ENCODE data around the gene MPRIP.

Gene MPRIP

GRCh38 chr17:17059301-17059890, 17.1 kb downstream of the MPRIP start:
- Mint-ChIP-seq H3K4me3 (no peak overlapping the region), H3K27me3 (ENCODE audit: low read depth) (no peaks in the 10 kb centered on the region), H3K36me3 (ENCODE audit: low read depth) (peaks cover 2% of the 10 kb centered on the region), H3K4me1 (ENCODE audit: low read depth) (peaks cover 12% of the 10 kb centered on the region), H3K9me3 (no peaks in the 10 kb centered on the region), H3K27ac (no peak overlapping the region)
- no peak for DNase-seq (ENCODE audit: low spot score)

- peaks cover 9% of the 10 kb centered on the region for H3K4me1 Mint-ChIP-seq (ENCODE audit: low read depth)
- DNase-seq (ENCODE audit: low spot score): no peak
- no peaks in the 10 kb centered on the region for H3K9me3 Mint-ChIP-seq
- H3K36me3 Mint-ChIP-seq (ENCODE audit: low read depth): peaks cover 2% of the 10 kb centered on the region
- no peak overlapping the region for H3K4me3 Mint-ChIP-seq
- no peaks in the 10 kb centered on the region for H3K27me3 Mint-ChIP-seq (ENCODE audit: low read depth)
- no peak overlapping the region for H3K27ac Mint-ChIP-seq
Observed at GRCh38 chr17:17060001-17060922, 18.0 kb downstream of the MPRIP start.

- Mint-ChIP-seq H3K27me3 (ENCODE audit: low read depth) (no peaks in the 10 kb centered on the region), H3K27ac (no peak overlapping the region), H3K4me1 (ENCODE audit: low read depth) (peaks cover 9% of the 10 kb centered on the region), H3K36me3 (ENCODE audit: low read depth) (peaks cover 2% of the 10 kb centered on the region), H3K9me3 (no peaks in the 10 kb centered on the region), H3K4me3 (no peak overlapping the region)
- no peak for DNase-seq (ENCODE audit: low spot score)
Observed at GRCh38 chr17:17060930-17061329, 18.7 kb downstream of the MPRIP start.

- Mint-ChIP-seq H3K27ac (no peak overlapping the region), H3K4me3 (no peak overlapping the region), H3K4me1 (ENCODE audit: low read depth) (peaks cover 10% of the 10 kb centered on the region), H3K27me3 (ENCODE audit: low read depth) (no peaks in the 10 kb centered on the region), H3K36me3 (ENCODE audit: low read depth) (peaks cover 2% of the 10 kb centered on the region), H3K9me3 (no peaks in the 10 kb centered on the region)
- no peak for DNase-seq (ENCODE audit: low spot score)
Observed at GRCh38 chr17:17061516-17061915, 19.3 kb downstream of the MPRIP start.

- Mint-ChIP-seq H3K4me3 (no peak overlapping the region), H3K36me3 (ENCODE audit: low read depth) (peaks cover 2% of the 10 kb centered on the region), H3K27me3 (ENCODE audit: low read depth) (no peaks in the 10 kb centered on the region), H3K27ac (no peak overlapping the region), H3K4me1 (ENCODE audit: low read depth) (peaks cover 14% of the 10 kb centered on the region), H3K9me3 (no peaks in the 10 kb centered on the region)
- DNase-seq (ENCODE audit: low spot score): no peak
Observed at GRCh38 chr17:17062356-17062755, 20.1 kb downstream of the MPRIP start.

GRCh38 chr17:17062866-17063265, 20.6 kb downstream of the MPRIP start:
- Mint-ChIP-seq H3K36me3 (ENCODE audit: low read depth) (peaks cover 2% of the 10 kb centered on the region), H3K9me3 (no peaks in the 10 kb centered on the region), H3K4me3 (no peak overlapping the region), H3K4me1 (ENCODE audit: low read depth) (peaks cover 15% of the 10 kb centered on the region), H3K27ac (no peak overlapping the region), H3K27me3 (ENCODE audit: low read depth) (no peaks in the 10 kb centered on the region)
- no peak for DNase-seq (ENCODE audit: low spot score)

GRCh38 chr17:17063546-17064122, 21.4 kb downstream of the MPRIP start:
- Mint-ChIP-seq H3K4me3 (no peak overlapping the region), H3K36me3 (ENCODE audit: low read depth) (peaks cover 2% of the 10 kb centered on the region), H3K27me3 (ENCODE audit: low read depth) (no peaks in the 10 kb centered on the region), H3K9me3 (no peaks in the 10 kb centered on the region), H3K4me1 (ENCODE audit: low read depth) (peaks cover 15% of the 10 kb centered on the region), H3K27ac (no peak overlapping the region)
- no peak for DNase-seq (ENCODE audit: low spot score)

GRCh38 chr17:17064322-17064721, 22.1 kb downstream of the MPRIP start:
- peaks cover 15% of the 10 kb centered on the region for H3K4me1 Mint-ChIP-seq (ENCODE audit: low read depth)
- H3K9me3 Mint-ChIP-seq: no peaks in the 10 kb centered on the region
- no peak for DNase-seq (ENCODE audit: low spot score)
- H3K27me3 Mint-ChIP-seq (ENCODE audit: low read depth): no peaks in the 10 kb centered on the region
- H3K36me3 Mint-ChIP-seq (ENCODE audit: low read depth): peaks cover 2% of the 10 kb centered on the region
- no peak overlapping the region for H3K4me3 Mint-ChIP-seq
- H3K27ac Mint-ChIP-seq: no peak overlapping the region

GRCh38 chr17:17066021-17066420, 23.8 kb downstream of the MPRIP start:
- Mint-ChIP-seq H3K27ac (no peak overlapping the region), H3K9me3 (peaks cover 8% of the 10 kb centered on the region), H3K27me3 (ENCODE audit: low read depth) (no peaks in the 10 kb centered on the region), H3K36me3 (ENCODE audit: low read depth) (peaks cover 13% of the 10 kb centered on the region), H3K4me3 (no peak overlapping the region), H3K4me1 (ENCODE audit: low read depth) (peaks cover 18% of the 10 kb centered on the region)
- no peak for DNase-seq (ENCODE audit: low spot score)

GRCh38 chr17:17067257-17067656, 25.0 kb downstream of the MPRIP start:
- DNase-seq (ENCODE audit: low spot score): no peak
- Mint-ChIP-seq H3K36me3 (ENCODE audit: low read depth) (peaks cover 14% of the 10 kb centered on the region), H3K27ac (no peak overlapping the region), H3K27me3 (ENCODE audit: low read depth) (no peaks in the 10 kb centered on the region), H3K4me3 (no peak overlapping the region), H3K4me1 (ENCODE audit: low read depth) (peaks cover 20% of the 10 kb centered on the region), H3K9me3 (peaks cover 8% of the 10 kb centered on the region)

- H3K27ac Mint-ChIP-seq: no peak overlapping the region
- H3K9me3 Mint-ChIP-seq: peaks cover 8% of the 10 kb centered on the region
- peaks cover 19% of the 10 kb centered on the region for H3K4me1 Mint-ChIP-seq (ENCODE audit: low read depth)
- no peak for DNase-seq (ENCODE audit: low spot score)
- H3K27me3 Mint-ChIP-seq (ENCODE audit: low read depth): no peaks in the 10 kb centered on the region
- no peak overlapping the region for H3K4me3 Mint-ChIP-seq
- peaks cover 16% of the 10 kb centered on the region for H3K36me3 Mint-ChIP-seq (ENCODE audit: low read depth)
Observed at GRCh38 chr17:17069849-17070248, 27.6 kb downstream of the MPRIP start.

- Mint-ChIP-seq H3K27me3 (ENCODE audit: low read depth) (no peaks in the 10 kb centered on the region), H3K4me3 (no peak overlapping the region), H3K27ac (no peak overlapping the region), H3K36me3 (ENCODE audit: low read depth) (peaks cover 16% of the 10 kb centered on the region), H3K9me3 (peaks cover 8% of the 10 kb centered on the region), H3K4me1 (ENCODE audit: low read depth) (peaks cover 27% of the 10 kb centered on the region)
- no peak for DNase-seq (ENCODE audit: low spot score)
Observed at GRCh38 chr17:17070931-17071330, 28.7 kb downstream of the MPRIP start.

- Mint-ChIP-seq H3K9me3 (peaks cover 8% of the 10 kb centered on the region), H3K36me3 (ENCODE audit: low read depth) (peaks cover 16% of the 10 kb centered on the region), H3K4me1 (ENCODE audit: low read depth) (peaks cover 26% of the 10 kb centered on the region), H3K27me3 (ENCODE audit: low read depth) (no peaks in the 10 kb centered on the region), H3K27ac (no peak overlapping the region), H3K4me3 (no peak overlapping the region)
- DNase-seq (ENCODE audit: low spot score): no peak
Observed at GRCh38 chr17:17071531-17072360, 29.5 kb downstream of the MPRIP start.

All from T-helper 2 cell treated with Interferon-gamma antibody and Interleukin-4, amounts not matched to agents 5 μg/mL and 100 μg/mL, for 36 hours (primary cell).